ENCODE data around the gene FBXL22. TPM values are rescaled to one million over a fixed set of nuclear protein-coding genes. Genes with fewer than 3 reads are reported as not detected.

The FBXL22 gene
- total and polyA plus RNA-seq, 2 donors from 2014 or later, result 1.2 to 4.7 TPM

DNA sequence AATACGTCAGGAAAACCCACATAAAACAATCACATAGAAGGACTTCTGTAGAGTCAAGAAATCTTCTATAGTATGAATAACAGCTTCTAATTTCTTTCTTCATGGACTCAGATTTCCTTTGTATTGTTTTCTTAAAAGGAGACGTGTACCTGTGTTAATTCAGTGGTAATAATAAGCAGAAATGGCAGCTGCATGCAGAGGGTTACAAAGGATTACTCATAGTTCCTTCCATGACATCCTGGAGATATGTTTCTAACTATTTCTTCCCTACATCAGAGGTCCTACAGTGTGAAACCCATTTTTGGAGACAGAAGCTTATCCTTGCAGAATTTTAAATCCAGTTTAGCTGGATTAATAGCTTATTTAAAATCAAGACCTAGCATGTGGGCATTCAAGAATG is 36.1 kb downstream of the FBXL22 start:
- intact Hi-C loops (cut with DNase I), result no loop called here
- H3K9me3 ChIP-seq (ENCODE audit: control insufficient read depth in 2 of 3, insufficient read depth in 1 of 3, low read length in 3 of 3), result no peaks in the 10 kb centered on the region
- no peak overlapping the region for H3K4me3 ChIP-seq (ENCODE audit: low read length in 3 of 3)
- peaks cover 16 to 52% (median 43%) of the 10 kb centered on the region in 3 donors for H3K36me3 ChIP-seq (ENCODE audit: control insufficient read depth in 2 of 3, insufficient read depth in 3 of 3, low read length in 3 of 3)
- H3K4me1 ChIP-seq (ENCODE audit: control insufficient read depth in 2 of 3, insufficient read depth in 2 of 3, low read depth in 1 of 3, low read length in 3 of 3), result no peaks in the 10 kb centered on the region
- no peak for DNase-seq
- H3K27me3 ChIP-seq (ENCODE audit: control insufficient read depth, insufficient read depth, low read length), result no peaks in the 10 kb centered on the region
- no peak overlapping the region for H3K27ac ChIP-seq (ENCODE audit: low read depth in 2 of 2, low read length in 2 of 2)
- TF ChIP-seq, protein P1, sequence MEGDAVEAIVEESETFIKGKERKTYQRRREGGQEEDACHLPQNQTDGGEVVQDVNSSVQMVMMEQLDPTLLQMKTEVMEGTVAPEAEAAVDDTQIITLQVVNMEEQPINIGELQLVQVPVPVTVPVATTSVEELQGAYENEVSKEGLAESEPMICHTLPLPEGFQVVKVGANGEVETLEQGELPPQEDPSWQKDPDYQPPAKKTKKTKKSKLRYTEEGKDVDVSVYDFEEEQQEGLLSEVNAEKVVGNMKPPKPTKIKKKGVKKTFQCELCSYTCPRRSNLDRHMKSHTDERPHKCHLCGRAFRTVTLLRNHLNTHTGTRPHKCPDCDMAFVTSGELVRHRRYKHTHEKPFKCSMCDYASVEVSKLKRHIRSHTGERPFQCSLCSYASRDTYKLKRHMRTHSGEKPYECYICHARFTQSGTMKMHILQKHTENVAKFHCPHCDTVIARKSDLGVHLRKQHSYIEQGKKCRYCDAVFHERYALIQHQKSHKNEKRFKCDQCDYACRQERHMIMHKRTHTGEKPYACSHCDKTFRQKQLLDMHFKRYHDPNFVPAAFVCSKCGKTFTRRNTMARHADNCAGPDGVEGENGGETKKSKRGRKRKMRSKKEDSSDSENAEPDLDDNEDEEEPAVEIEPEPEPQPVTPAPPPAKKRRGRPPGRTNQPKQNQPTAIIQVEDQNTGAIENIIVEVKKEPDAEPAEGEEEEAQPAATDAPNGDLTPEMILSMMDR (IDR thresholded peaks at IDR 0.05; ENCODE audit: borderline replicate concordance, extremely low read depth, insufficient read depth), result no peak
- FAIRE-seq, result no peak
- no peak overlapping the region for H3K9ac ChIP-seq (ENCODE audit: low read length in 3 of 3)

DNA sequence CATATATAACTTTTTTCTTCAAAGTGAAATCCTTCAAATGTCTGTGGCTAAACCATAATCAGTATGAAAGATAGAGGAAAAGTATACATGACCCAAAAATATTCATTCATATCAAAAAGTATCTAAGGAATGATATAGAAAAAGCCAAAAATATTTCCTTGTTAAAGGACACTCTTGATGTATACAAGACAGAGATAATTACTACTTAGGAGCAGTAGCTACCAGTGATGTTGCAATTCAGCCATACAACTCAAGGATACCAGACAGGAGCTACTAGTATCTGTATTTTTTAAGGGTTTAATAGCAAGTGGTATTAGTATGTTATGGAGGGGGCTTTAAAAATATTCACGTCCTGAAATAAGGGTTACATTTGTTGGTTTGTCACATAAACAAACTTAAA is 37.0 kb downstream of the FBXL22 start:
- no peaks in the 10 kb centered on the region for H3K4me1 ChIP-seq (ENCODE audit: control insufficient read depth in 2 of 3, insufficient read depth in 2 of 3, low read depth in 1 of 3, low read length in 3 of 3)
- H3K9ac ChIP-seq (ENCODE audit: low read length in 3 of 3), result no peak overlapping the region
- peaks cover 15 to 57% (median 43%) of the 10 kb centered on the region in 3 donors for H3K36me3 ChIP-seq (ENCODE audit: control insufficient read depth in 2 of 3, insufficient read depth in 3 of 3, low read length in 3 of 3)
- H3K27me3 ChIP-seq (ENCODE audit: control insufficient read depth, insufficient read depth, low read length), result no peaks in the 10 kb centered on the region
- TF ChIP-seq, protein P1 (IDR thresholded peaks at IDR 0.05; ENCODE audit: borderline replicate concordance, extremely low read depth, insufficient read depth), result no peak
- DNase-seq (no peak), FAIRE-seq (no peak)
- intact Hi-C loops (cut with DNase I), result no loop called here
- no peaks in the 10 kb centered on the region for H3K9me3 ChIP-seq (ENCODE audit: control insufficient read depth in 2 of 3, insufficient read depth in 1 of 3, low read length in 3 of 3)
- H3K4me3 ChIP-seq (ENCODE audit: low read length in 3 of 3), result no peak overlapping the region
- no peak overlapping the region for H3K27ac ChIP-seq (ENCODE audit: low read depth in 2 of 2, low read length in 2 of 2)

GRCh38 chr15:63636518-63637061 is 39.4 kb downstream of the FBXL22 start:
- Histone ChIP-seq H3K4me3 (ENCODE audit: low read length in 3 of 3) (no peak overlapping the region), H3K27me3 (ENCODE audit: control insufficient read depth, insufficient read depth, low read length) (no peaks in the 10 kb centered on the region), H3K27ac (ENCODE audit: low read depth in 2 of 2, low read length in 2 of 2) (no peak overlapping the region), H3K36me3 (ENCODE audit: control insufficient read depth in 2 of 3, insufficient read depth in 3 of 3, low read length in 3 of 3) (peaks cover 21 to 68% (median 46%) of the 10 kb centered on the region in 3 donors), H3K9ac (ENCODE audit: low read length in 3 of 3) (no peak overlapping the region), H3K4me1 (ENCODE audit: control insufficient read depth in 2 of 3, insufficient read depth in 2 of 3, low read depth in 1 of 3, low read length in 3 of 3) (no peaks in the 10 kb centered on the region), H3K9me3 (ENCODE audit: control insufficient read depth in 2 of 3, insufficient read depth in 1 of 3, low read length in 3 of 3) (no peaks in the 10 kb centered on the region)
- TF ChIP-seq, protein P1 (IDR thresholded peaks at IDR 0.05; ENCODE audit: borderline replicate concordance, extremely low read depth, insufficient read depth), result no peak
- no peak for DNase-seq
- no peak for FAIRE-seq
- intact Hi-C loops (cut with DNase I), result no loop called here

DNA sequence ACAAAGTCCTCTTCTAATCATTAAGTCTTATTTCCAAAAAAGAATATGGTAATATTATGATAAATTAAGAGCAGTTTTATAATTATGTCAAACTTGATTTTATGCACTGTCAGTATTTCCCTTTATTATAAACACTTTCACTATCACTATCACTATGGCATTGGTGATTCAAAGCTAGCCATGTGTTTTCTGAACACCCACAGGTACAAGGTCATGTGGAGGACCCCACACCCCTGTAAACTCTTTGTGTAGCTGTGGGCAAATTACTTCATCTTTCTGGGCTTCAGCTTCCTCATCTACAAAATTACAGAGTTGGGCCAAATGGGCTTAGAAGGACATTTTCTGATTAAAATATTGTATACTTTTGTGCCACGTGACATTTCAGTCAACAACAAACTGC is 41.7 kb downstream of the FBXL22 start:
- H3K4me3 ChIP-seq (ENCODE audit: low read length in 3 of 3), result no peak overlapping the region
- intact Hi-C loops (cut with DNase I), result no loop called here
- peaks cover 14 to 53% (median 41%) of the 10 kb centered on the region in 3 donors for H3K36me3 ChIP-seq (ENCODE audit: control insufficient read depth in 2 of 3, insufficient read depth in 3 of 3, low read length in 3 of 3)
- H3K9me3 ChIP-seq (ENCODE audit: control insufficient read depth in 2 of 3, insufficient read depth in 1 of 3, low read length in 3 of 3), result no peaks in the 10 kb centered on the region
- no peaks in the 10 kb centered on the region for H3K27me3 ChIP-seq (ENCODE audit: control insufficient read depth, insufficient read depth, low read length)
- H3K9ac ChIP-seq (ENCODE audit: low read length in 3 of 3), result no peak overlapping the region
- DNase-seq, result no peak
- H3K27ac ChIP-seq (ENCODE audit: low read depth in 2 of 2, low read length in 2 of 2), result no peak overlapping the region
- TF ChIP-seq, protein P1 (IDR thresholded peaks at IDR 0.05; ENCODE audit: borderline replicate concordance, extremely low read depth, insufficient read depth), result no peak
- no peak for FAIRE-seq
- no peaks in the 10 kb centered on the region for H3K4me1 ChIP-seq (ENCODE audit: control insufficient read depth in 2 of 3, insufficient read depth in 2 of 3, low read depth in 1 of 3, low read length in 3 of 3)
